Astrocyte (in vitro differentiated cells and primary cell): ENCODE measurements around the gene KCNAB1. TPM values are rescaled to one million over a fixed set of nuclear protein-coding genes. Genes with fewer than 3 reads are reported as not detected.
A peak's percentile ranks its signal among the peaks of the same experiment; 100 is the strongest.

ENCODE experiments used
- DNase-seq: peaks from one replicate; pipeline ENCODE4 v3.0.0-alpha.2; 2010; ENCODE audit warnings: low read depth
- FAIRE-seq: peaks from 2 replicates; lab custom pipeline; 2011; peaks lifted over from hg19 to GRCh38; lab: Jason Lieb, UNC
- H2AFZ ChIP-seq: 2 replicates; pipeline ENCODE4 v1.6.0; 2012; ENCODE audit warnings: low read depth, low read length, inconsistent platforms
- H3K27ac ChIP-seq: 2 replicates; pipeline ENCODE4 v1.5.1; 2011; ENCODE audit warnings: low read depth, low read length, inconsistent platforms
- H3K27me3 ChIP-seq: 2 replicates; pipeline ENCODE4 v1.6.0; 2011; ENCODE audit warnings: low read length, inconsistent platforms; ENCODE audit not compliant: insufficient read depth
- H3K36me3 ChIP-seq: 2 replicates; pipeline ENCODE4 v1.5.1; 2011; ENCODE audit warnings: low read length, inconsistent platforms; ENCODE audit not compliant: insufficient read depth
- H3K4me1 ChIP-seq: 2 replicates; pipeline ENCODE4 v1.5.1; 2011; ENCODE audit warnings: low read length, inconsistent platforms; ENCODE audit not compliant: insufficient read depth
- H3K4me2 ChIP-seq: 2 replicates; pipeline ENCODE4 v1.6.0; 2012; ENCODE audit warnings: low read length, inconsistent platforms
- H3K4me3 ChIP-seq: 2 replicates; pipeline ENCODE4 v1.5.1; 2011; ENCODE audit warnings: low read depth, mild to moderate bottlenecking, low read length, inconsistent platforms; ENCODE audit not compliant: insufficient read depth
- H3K79me2 ChIP-seq: 2 replicates; pipeline ENCODE4 v1.6.0; 2012; ENCODE audit warnings: mild to moderate bottlenecking, low read length, inconsistent platforms; ENCODE audit not compliant: insufficient read depth
- H3K9ac ChIP-seq: 2 replicates; pipeline ENCODE4 v1.6.0; 2012; ENCODE audit warnings: mild to moderate bottlenecking, low read length, inconsistent platforms
- H3K9me3 ChIP-seq: 2 replicates; pipeline ENCODE4 v1.5.1; 2012; ENCODE audit warnings: low read depth, mild to moderate bottlenecking, low read length, inconsistent platforms; ENCODE audit not compliant: insufficient read depth
- H4K20me1 ChIP-seq: 2 replicates; pipeline ENCODE4 v1.6.0; 2012; ENCODE audit warnings: low read length, inconsistent platforms; ENCODE audit not compliant: insufficient read depth
- H3K27ac Mint-ChIP-seq: one replicate; pipeline ENCODE4 v1.8.0; 2021; ENCODE audit warnings: mild to moderate bottlenecking, mixed read lengths; ENCODE audit not compliant: unreplicated experiment
- H3K27me3 Mint-ChIP-seq: one replicate; pipeline ENCODE4 v1.8.0; 2021; ENCODE audit warnings: low read depth, mixed read lengths; ENCODE audit not compliant: unreplicated experiment
- H3K36me3 Mint-ChIP-seq: one replicate; pipeline ENCODE4 v1.8.0; 2021; ENCODE audit warnings: low read depth, mixed read lengths; ENCODE audit not compliant: unreplicated experiment
- H3K4me1 Mint-ChIP-seq: one replicate; pipeline ENCODE4 v1.8.0; 2021; ENCODE audit warnings: low read depth, mixed read lengths; ENCODE audit not compliant: unreplicated experiment
- H3K4me3 Mint-ChIP-seq: one replicate; pipeline ENCODE4 v1.8.0; 2021; ENCODE audit warnings: mild to moderate bottlenecking, moderate library complexity, mixed read lengths; ENCODE audit not compliant: unreplicated experiment
- H3K9me3 Mint-ChIP-seq: one replicate; pipeline ENCODE4 v1.8.0; 2021; ENCODE audit warnings: mild to moderate bottlenecking, mixed read lengths; ENCODE audit not compliant: unreplicated experiment
- EZH2 ChIP-seq: IDR thresholded peaks from 2 replicates; pipeline ENCODE4 v1.6.1; 2012; ENCODE audit warnings: mild to moderate bottlenecking, low read length, inconsistent platforms; ENCODE audit not compliant: insufficient read depth
- total RNA-seq: library from RNA; stranded (reverse); gene quantifications from 2 replicates; pipeline ENCODE4 v1.2.1, GENCODE V29; 2021
- TF ChIP-seq, protein P1 (sequence below): IDR thresholded peaks from 2 replicates; pipeline ENCODE4 v1.5.1; 2011; ENCODE audit warnings: low read depth, mild to moderate bottlenecking, inconsistent platforms, low read length, moderate library complexity; ENCODE audit not compliant: insufficient read depth

KCNAB1 gene
- total RNA-seq, 1 donor from 2014 or later: 0.30 TPM

DNA sequence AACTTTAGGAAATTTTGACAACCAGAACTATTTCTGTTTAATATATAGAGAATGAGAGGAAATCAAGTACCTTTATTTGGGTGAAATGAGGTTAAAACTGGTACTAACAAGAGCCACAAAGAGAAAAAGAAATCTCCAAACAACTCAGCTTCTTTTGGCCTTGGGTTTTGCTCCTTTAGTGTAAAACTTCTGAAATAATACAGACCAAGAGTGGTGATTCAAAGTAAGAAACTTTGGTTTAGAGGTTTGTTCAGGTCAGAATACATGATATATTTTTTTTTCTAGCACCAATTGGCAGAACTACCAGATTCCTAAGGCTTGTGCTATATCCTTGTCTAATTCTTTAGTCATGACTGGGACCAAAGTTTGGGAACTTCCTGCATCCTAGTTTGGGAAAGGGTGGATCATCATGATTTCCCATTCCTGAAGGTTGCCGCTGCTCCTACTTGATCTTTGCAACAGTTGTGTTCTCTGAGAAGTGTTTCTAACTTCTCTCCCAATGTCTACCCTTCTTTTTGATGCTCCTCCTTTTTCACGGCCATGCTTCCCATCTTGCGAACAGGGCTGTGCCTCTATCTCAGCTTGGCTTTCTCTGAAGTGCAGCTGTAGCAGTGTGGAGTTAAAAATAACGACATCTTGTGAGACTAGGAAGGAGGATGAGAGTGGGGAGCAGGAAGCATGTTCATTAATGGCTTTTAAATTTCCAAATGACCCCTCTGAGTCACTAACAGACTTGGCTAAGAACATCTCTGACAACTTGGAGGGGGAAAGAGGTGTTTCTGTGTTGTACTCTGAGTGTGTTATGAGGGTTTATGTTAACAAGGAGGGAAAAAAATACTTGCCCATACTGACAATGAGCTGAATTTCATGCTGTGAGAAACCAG, 87.7 kb downstream of the KCNAB1 start:
- Histone ChIP-seq H2AFZ (peak overlapping the region; percentile 18), H3K79me2 (no peaks in the 10 kb centered on the region), H3K4me1 (peaks cover 17% of the 10 kb centered on the region), H3K27me3 (no peaks in the 10 kb centered on the region), H3K36me3 (no peaks in the 10 kb centered on the region), H3K9ac (no peak overlapping the region), H3K27ac (no peak overlapping the region), H3K4me3 (no peak overlapping the region), H4K20me1 (no peaks in the 10 kb centered on the region), H3K4me2 (peak overlapping the region; percentile 16), H3K9me3 (no peaks in the 10 kb centered on the region)
- FAIRE-seq: no peak
- H3K27me3 Mint-ChIP-seq: no peaks in the 10 kb centered on the region
- H3K9me3 Mint-ChIP-seq: no peaks in the 10 kb centered on the region
- H3K36me3 Mint-ChIP-seq: peaks cover 3% of the 10 kb centered on the region
- peaks cover 38% of the 10 kb centered on the region for H3K4me1 Mint-ChIP-seq
- TF ChIP-seq EZH2: no peak
- TF ChIP-seq, protein P1, sequence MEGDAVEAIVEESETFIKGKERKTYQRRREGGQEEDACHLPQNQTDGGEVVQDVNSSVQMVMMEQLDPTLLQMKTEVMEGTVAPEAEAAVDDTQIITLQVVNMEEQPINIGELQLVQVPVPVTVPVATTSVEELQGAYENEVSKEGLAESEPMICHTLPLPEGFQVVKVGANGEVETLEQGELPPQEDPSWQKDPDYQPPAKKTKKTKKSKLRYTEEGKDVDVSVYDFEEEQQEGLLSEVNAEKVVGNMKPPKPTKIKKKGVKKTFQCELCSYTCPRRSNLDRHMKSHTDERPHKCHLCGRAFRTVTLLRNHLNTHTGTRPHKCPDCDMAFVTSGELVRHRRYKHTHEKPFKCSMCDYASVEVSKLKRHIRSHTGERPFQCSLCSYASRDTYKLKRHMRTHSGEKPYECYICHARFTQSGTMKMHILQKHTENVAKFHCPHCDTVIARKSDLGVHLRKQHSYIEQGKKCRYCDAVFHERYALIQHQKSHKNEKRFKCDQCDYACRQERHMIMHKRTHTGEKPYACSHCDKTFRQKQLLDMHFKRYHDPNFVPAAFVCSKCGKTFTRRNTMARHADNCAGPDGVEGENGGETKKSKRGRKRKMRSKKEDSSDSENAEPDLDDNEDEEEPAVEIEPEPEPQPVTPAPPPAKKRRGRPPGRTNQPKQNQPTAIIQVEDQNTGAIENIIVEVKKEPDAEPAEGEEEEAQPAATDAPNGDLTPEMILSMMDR: no peak
- DNase-seq: peak; percentile 94
- H3K27ac Mint-ChIP-seq: peak overlapping the region; percentile 8
- H3K4me3 Mint-ChIP-seq: no peak overlapping the region

DNA sequence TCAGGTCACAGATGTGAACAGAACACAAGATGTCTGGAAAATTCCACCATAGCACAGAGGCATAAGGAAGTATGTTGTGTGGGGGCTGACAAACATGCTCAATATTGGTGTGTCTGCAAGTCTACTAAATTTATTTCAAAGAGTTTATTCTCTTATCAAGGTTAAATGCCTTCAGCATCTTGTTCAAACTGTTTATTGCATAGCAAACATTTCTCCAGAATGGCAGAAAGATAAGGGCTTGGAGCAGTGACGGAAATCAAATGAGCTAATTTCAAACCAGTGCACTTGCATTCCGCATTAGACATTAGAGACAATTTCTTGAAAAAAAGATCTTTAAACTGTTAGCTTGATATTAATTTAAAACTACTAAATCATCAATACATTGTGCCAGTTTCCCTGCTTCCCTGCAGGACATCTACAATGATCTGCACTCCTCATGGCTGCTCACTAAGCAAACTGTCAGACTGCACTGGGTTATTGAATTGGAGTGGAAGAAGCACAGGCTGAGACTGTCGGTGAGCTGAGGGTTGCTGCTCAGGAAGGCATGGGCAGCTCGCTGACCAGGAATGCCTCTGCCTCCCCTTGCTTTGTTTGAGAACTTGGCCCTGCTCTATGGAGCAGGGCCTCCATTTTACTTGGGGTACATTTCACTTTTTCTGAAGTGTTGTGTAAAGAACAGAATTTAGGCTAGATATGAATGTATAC, 89.4 kb downstream of the KCNAB1 start:
- Histone ChIP-seq H3K36me3 (no peaks in the 10 kb centered on the region), H3K4me1 (peaks cover 17% of the 10 kb centered on the region), H3K9ac (no peak overlapping the region), H2AFZ (no peak overlapping the region), H3K9me3 (no peaks in the 10 kb centered on the region), H4K20me1 (no peaks in the 10 kb centered on the region), H3K79me2 (no peaks in the 10 kb centered on the region), H3K27me3 (no peaks in the 10 kb centered on the region), H3K27ac (no peak overlapping the region), H3K4me2 (no peak overlapping the region), H3K4me3 (no peak overlapping the region)
- Mint-ChIP-seq H3K27ac (no peak overlapping the region), H3K36me3 (peaks cover 3% of the 10 kb centered on the region), H3K4me1 (peaks cover 38% of the 10 kb centered on the region), H3K27me3 (no peaks in the 10 kb centered on the region), H3K4me3 (no peak overlapping the region), H3K9me3 (no peaks in the 10 kb centered on the region)
- TF ChIP-seq, protein P1: no peak
- TF ChIP-seq EZH2: no peak
- no peak for FAIRE-seq
- peak; percentile 54 for DNase-seq
